ENCODE data around the gene QKI.

DNA sequence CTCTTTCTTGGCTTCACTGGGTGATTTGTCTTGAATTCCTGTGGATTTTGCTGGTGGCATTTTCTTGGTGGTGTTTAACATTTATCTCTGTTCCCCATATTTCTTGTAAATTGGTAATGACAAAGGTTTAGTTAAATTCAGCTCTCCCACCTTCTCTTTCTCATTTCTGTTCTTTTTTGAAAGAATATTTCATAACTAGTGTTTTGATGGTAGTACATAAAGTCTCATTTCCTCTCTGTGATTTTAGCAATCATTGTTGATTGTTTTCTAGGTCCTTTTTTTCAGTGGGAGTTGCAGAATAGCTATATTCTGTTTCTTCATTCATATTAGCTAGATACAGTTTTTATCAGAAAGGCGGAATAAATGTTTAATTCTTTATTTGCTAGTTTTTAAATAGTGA, 73.1 kb downstream of the QKI start:
- TF ChIP-seq FOXM1 (IDR thresholded peaks at IDR 0.05; ENCODE audit: borderline replicate concordance, low read depth): no peak
- TF ChIP-seq MAX (IDR thresholded peaks at IDR 0.05): no peak
- no peak for TF ChIP-seq EP300 (IDR thresholded peaks at IDR 0.05; ENCODE audit: borderline replicate concordance)
- no peak for TF ChIP-seq EGR1 (IDR thresholded peaks at IDR 0.05)
